ENCODE measurements around the gene RWDD4. TPM values are rescaled to one million over a fixed set of nuclear protein-coding genes. Genes with fewer than 3 reads are reported as not detected.

Gene RWDD4
- total RNA-seq, 1 experiment from 2014 or later = 16.8 TPM

DNA sequence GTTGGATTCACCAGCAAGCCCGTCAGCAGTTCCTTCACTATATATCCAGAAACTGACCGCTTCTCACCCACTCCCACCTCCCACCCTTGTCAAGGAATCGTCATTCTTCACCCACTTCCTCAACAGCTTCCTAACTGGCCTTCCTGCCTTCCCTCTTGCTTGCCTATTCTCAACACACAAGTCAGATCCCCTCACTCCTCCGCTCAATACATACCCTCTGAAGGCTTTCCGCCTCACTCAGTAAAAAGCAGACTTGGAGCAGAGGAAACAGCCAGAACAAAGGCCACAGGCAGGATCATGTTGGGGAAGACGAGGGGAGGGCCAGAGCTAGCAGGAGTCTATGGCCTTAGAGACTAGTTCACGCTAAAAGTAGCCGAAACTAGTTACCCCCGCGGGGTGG lies 23.7 kb downstream of the RWDD4 start:
- H3K27ac ChIP-seq = no peak overlapping the region
- TF ChIP-seq, protein P1, sequence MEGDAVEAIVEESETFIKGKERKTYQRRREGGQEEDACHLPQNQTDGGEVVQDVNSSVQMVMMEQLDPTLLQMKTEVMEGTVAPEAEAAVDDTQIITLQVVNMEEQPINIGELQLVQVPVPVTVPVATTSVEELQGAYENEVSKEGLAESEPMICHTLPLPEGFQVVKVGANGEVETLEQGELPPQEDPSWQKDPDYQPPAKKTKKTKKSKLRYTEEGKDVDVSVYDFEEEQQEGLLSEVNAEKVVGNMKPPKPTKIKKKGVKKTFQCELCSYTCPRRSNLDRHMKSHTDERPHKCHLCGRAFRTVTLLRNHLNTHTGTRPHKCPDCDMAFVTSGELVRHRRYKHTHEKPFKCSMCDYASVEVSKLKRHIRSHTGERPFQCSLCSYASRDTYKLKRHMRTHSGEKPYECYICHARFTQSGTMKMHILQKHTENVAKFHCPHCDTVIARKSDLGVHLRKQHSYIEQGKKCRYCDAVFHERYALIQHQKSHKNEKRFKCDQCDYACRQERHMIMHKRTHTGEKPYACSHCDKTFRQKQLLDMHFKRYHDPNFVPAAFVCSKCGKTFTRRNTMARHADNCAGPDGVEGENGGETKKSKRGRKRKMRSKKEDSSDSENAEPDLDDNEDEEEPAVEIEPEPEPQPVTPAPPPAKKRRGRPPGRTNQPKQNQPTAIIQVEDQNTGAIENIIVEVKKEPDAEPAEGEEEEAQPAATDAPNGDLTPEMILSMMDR (conservative IDR thresholded peaks at IDR 0.05) = no peak
- TF ChIP-seq EZH2 (IDR thresholded peaks at IDR 0.05; ENCODE audit: low read depth) = no peak
- peaks cover 16% of the 10 kb centered on the region for H3K4me1 ChIP-seq (replicated peaks; ENCODE audit: insufficient read depth)
- H3K36me3 ChIP-seq (ENCODE audit: low read depth) = no peaks in the 10 kb centered on the region
- CTCF ChIA-PET = no interaction called here
- H3K27me3 ChIP-seq (ENCODE audit: insufficient read depth, low read depth) = no peaks in the 10 kb centered on the region
- H2AFZ ChIP-seq = no peak overlapping the region
- DNase-seq = no peak
- H3F3A ChIP-seq (ENCODE audit: insufficient read depth, low read depth) = 0 out of 2 replicates have a peak, but pooled peaks cover 6% of the 10 kb centered on the region
- no peak overlapping the region for H3K4me3 ChIP-seq
- no TSS peak for BruUV-seq (replicated peaks)
- intact Hi-C loops (cut with micrococcal nuclease; ENCODE audit: unreplicated experiment) = loop anchor here (5.0 kb wide), 1 partner anchor 133 kb away; no protein-coding TSS in a partner anchor
- H3K9me2 ChIP-seq (ENCODE audit: insufficient read depth) = no peaks in the 10 kb centered on the region
- no peaks in the 10 kb centered on the region for H4K20me1 ChIP-seq (ENCODE audit: insufficient read depth)
- POLR2A ChIA-PET (ENCODE audit: unreplicated experiment) = no interaction called here
- no peaks in the 10 kb centered on the region for H3K9me3 ChIP-seq (ENCODE audit: insufficient read depth, low read depth)
- H3K4me2 ChIP-seq = no peak overlapping the region
- no peaks in the 10 kb centered on the region for H3K79me2 ChIP-seq (ENCODE audit: low read depth)

DNA sequence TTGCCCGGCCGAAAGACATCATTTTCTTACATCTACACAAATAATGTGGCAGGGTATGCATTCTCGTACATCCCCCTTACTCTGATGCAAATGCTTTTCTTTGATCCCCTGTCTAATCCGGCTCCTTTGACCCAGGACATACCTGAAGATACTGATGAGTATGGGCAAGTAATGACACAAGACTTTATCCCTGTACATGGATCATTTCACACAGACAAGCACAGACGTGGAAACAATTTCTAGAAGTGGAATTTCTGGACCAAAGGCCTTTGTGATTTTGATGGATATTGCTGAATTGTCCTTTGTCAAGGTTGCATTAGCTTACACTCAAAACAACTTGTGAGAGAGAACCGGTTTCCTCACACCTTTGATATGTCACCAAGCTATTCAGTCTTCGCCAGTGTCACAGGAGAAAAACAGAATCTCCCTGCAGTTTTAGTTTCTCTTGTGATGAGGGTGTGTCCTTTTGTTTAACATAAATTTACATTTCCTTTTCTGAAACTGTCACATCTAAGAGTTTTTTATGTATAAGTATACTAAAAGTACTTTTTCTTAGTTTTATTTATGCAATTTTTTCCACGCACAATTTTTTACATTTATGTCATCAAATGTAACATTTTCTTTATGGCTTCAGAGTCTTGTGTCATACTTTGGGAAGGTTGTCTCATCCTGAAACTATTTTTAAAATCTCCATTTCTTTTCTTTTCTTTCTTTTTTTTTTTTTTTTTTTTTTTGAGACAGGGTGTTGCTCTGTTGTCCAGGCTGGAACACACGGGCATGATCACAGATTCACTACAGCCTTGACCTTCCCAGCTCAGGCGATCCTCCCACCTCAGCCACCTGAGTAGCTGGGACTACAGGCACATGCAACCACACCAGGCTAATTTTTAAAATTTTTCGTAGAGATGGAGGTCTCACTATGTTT lies 25.2 kb downstream of the RWDD4 start:
- CTCF ChIA-PET = no interaction called here
- Histone ChIP-seq H4K20me1 (ENCODE audit: insufficient read depth) (no peaks in the 10 kb centered on the region), H3K4me3 (no peak overlapping the region), H2AFZ (no peak overlapping the region), H3K79me2 (ENCODE audit: low read depth) (no peaks in the 10 kb centered on the region), H3K4me2 (no peak overlapping the region), H3K4me1 (replicated peaks; ENCODE audit: insufficient read depth) (peaks cover 16% of the 10 kb centered on the region), H3K9me3 (ENCODE audit: insufficient read depth, low read depth) (no peaks in the 10 kb centered on the region), H3F3A (ENCODE audit: insufficient read depth, low read depth) (0 out of 2 replicates have a peak, but pooled peaks cover 6% of the 10 kb centered on the region), H3K27ac (no peak overlapping the region), H3K27me3 (ENCODE audit: insufficient read depth, low read depth) (no peaks in the 10 kb centered on the region), H3K36me3 (ENCODE audit: low read depth) (no peaks in the 10 kb centered on the region), H3K9me2 (ENCODE audit: insufficient read depth) (no peaks in the 10 kb centered on the region)
- POLR2A ChIA-PET (ENCODE audit: unreplicated experiment) = no interaction called here
- no TSS peak for BruUV-seq (replicated peaks)
- DNase-seq = no peak
- intact Hi-C loops (cut with micrococcal nuclease; ENCODE audit: unreplicated experiment) = no loop called here
- TF ChIP-seq EZH2 (IDR thresholded peaks at IDR 0.05; ENCODE audit: low read depth) = no peak
- TF ChIP-seq, protein P1 (conservative IDR thresholded peaks at IDR 0.05) = no peak

- Histone ChIP-seq H3K4me1 (replicated peaks; ENCODE audit: insufficient read depth) (peaks cover 12% of the 10 kb centered on the region), H3K4me3 (no peak overlapping the region), H2AFZ (no peak overlapping the region), H3K79me2 (ENCODE audit: low read depth) (no peaks in the 10 kb centered on the region), H3F3A (ENCODE audit: insufficient read depth, low read depth) (0 out of 2 replicates have a peak, but pooled peaks cover 6% of the 10 kb centered on the region), H3K4me2 (no peak overlapping the region), H3K9me2 (ENCODE audit: insufficient read depth) (no peaks in the 10 kb centered on the region), H3K27me3 (ENCODE audit: insufficient read depth, low read depth) (no peaks in the 10 kb centered on the region), H3K9me3 (ENCODE audit: insufficient read depth, low read depth) (no peaks in the 10 kb centered on the region), H3K27ac (no peak overlapping the region), H3K36me3 (ENCODE audit: low read depth) (no peaks in the 10 kb centered on the region), H4K20me1 (ENCODE audit: insufficient read depth) (no peaks in the 10 kb centered on the region)
- POLR2A ChIA-PET (ENCODE audit: unreplicated experiment) = no interaction called here
- CTCF ChIA-PET = interaction anchor here (0.6 kb wide), 1 partner anchor 29 kb away, joined by 8 read pairs; no protein-coding TSS in a partner anchor
- no peak for TF ChIP-seq EZH2 (IDR thresholded peaks at IDR 0.05; ENCODE audit: low read depth)
- TF ChIP-seq, protein P1 (conservative IDR thresholded peaks at IDR 0.05) = no peak
- no TSS peak for BruUV-seq (replicated peaks)
- intact Hi-C loops (cut with micrococcal nuclease; ENCODE audit: unreplicated experiment) = no loop called here
- DNase-seq = no peak
These were observed 26.3 kb downstream of the RWDD4 start for GRCh38 chr4:183632689-183633088.
